ENCODE results near the gene MYLK2.

DNA sequence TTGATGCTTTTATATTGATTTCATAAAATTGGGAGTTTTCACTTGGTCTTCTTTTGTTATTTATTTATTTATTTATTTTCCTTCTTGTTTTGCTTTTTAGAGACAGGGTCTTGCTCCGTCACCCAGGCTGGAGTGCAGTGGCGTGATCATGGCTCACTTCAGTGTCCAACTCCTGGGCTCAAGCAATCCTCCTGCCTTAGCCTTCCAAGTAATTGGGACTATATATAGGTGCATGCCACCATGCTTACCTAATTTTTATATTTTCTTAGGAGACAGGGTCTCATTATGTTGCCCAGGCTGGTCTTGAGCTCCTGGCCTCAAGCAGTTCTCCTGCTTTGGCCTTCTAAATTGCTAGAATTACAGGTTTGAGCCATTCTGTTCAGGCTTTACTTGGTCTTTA lies 38.3 kb upstream of the MYLK2 start:
- TF ChIP-seq, protein P1, sequence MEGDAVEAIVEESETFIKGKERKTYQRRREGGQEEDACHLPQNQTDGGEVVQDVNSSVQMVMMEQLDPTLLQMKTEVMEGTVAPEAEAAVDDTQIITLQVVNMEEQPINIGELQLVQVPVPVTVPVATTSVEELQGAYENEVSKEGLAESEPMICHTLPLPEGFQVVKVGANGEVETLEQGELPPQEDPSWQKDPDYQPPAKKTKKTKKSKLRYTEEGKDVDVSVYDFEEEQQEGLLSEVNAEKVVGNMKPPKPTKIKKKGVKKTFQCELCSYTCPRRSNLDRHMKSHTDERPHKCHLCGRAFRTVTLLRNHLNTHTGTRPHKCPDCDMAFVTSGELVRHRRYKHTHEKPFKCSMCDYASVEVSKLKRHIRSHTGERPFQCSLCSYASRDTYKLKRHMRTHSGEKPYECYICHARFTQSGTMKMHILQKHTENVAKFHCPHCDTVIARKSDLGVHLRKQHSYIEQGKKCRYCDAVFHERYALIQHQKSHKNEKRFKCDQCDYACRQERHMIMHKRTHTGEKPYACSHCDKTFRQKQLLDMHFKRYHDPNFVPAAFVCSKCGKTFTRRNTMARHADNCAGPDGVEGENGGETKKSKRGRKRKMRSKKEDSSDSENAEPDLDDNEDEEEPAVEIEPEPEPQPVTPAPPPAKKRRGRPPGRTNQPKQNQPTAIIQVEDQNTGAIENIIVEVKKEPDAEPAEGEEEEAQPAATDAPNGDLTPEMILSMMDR (IDR thresholded peaks at IDR 0.05), result no peak
- no peak for TF ChIP-seq POLR2AphosphoS5 (IDR thresholded peaks at IDR 0.05)
- TF ChIP-seq POLR2A (IDR thresholded peaks at IDR 0.05), result no peak
- no peak for TF ChIP-seq EP300 (IDR thresholded peaks at IDR 0.05)

Data from gastroesophageal sphincter (tissue), 3 donors.